HuH-7 (cell line): ENCODE measurements around the gene NKPD1.

Experiments
- DNase-seq: peaks from one replicate; pipeline ENCODE4 v3.0.0; 2011; ENCODE audit warnings: low spot score

NKPD1 gene

GRCh38 chr19:45154064-45154827, 6.5 kb downstream of the NKPD1 start:
- DNase-seq = peak; percentile 53

GRCh38 chr19:45153339-45154063, 7.3 kb downstream of the NKPD1 start:
- DNase-seq = no peak

GRCh38 chr19:45152504-45153338, 8.1 kb downstream of the NKPD1 start:
- DNase-seq = no peak

GRCh38 chr19:45151821-45152503, 8.8 kb downstream of the NKPD1 start:
- DNase-seq = no peak

- no peak for DNase-seq
These were observed 9.5 kb downstream of the NKPD1 start for GRCh38 chr19:45151320-45151719.

GRCh38 chr19:45150751-45151281, 10.0 kb downstream of the NKPD1 start:
- no peak for DNase-seq

GRCh38 chr19:45150180-45150579, 10.6 kb downstream of the NKPD1 start:
- DNase-seq = no peak

- DNase-seq = no peak
These were observed 11.7 kb downstream of the NKPD1 start for GRCh38 chr19:45149129-45149528.

- DNase-seq = no peak
These were observed 12.7 kb downstream of the NKPD1 start for GRCh38 chr19:45147835-45148676.

GRCh38 chr19:45146741-45147205, 14.0 kb downstream of the NKPD1 start:
- DNase-seq = no peak

GRCh38 chr19:45146251-45146650, 14.5 kb downstream of the NKPD1 start:
- no peak for DNase-seq

- DNase-seq = no peak
These were observed 15.3 kb downstream of the NKPD1 start for GRCh38 chr19:45145270-45146189.

- DNase-seq = no peak
These were observed 16.1 kb downstream of the NKPD1 start for GRCh38 chr19:45144431-45145269.

GRCh38 chr19:45142726-45143110, 18.1 kb downstream of the NKPD1 start:
- no peak for DNase-seq

GRCh38 chr19:45142016-45142725, 18.6 kb downstream of the NKPD1 start:
- no peak for DNase-seq

GRCh38 chr19:45141203-45141900, 19.4 kb downstream of the NKPD1 start:
- no peak for DNase-seq

- no peak for DNase-seq
These were observed 20.2 kb downstream of the NKPD1 start for GRCh38 chr19:45140533-45140932.

- no peak for DNase-seq
These were observed 20.7 kb downstream of the NKPD1 start for GRCh38 chr19:45140144-45140503.
